Spleen (tissue), 11 donors: Measurements from ENCODE around the gene SETD4. TPM values are rescaled to one million over a fixed set of nuclear protein-coding genes. Genes with fewer than 3 reads are reported as not detected.

Experiments used
- DNase-seq: peaks from one replicate; pipeline ENCODE4 v3.0.0-alpha.2; 2020
- H3K27ac ChIP-seq, 8 donors: fragments of 200-600 bp; sonication (generic) in 7 of 8; 1 replicate in 4 of 8; 2 replicates in 4 of 8; pipeline versions ENCODE4 v1.5.0 to v1.8.0; 2016 to 2021; ENCODE audit warnings: inconsistent platforms in 4 of 8, mild to moderate bottlenecking in 4 of 8, moderate library complexity in 1 of 8
- H3K27me3 ChIP-seq, 7 donors: fragments of 200-600 bp; sonication (generic) in 6 of 7; replicated peaks in 1 of 7; 1 replicate in 4 of 7; 2 replicates in 3 of 7; pipeline versions ENCODE4 v1.5.0 to v1.8.0; 2016 to 2021; ENCODE audit warnings: inconsistent platforms in 3 of 7, mild to moderate bottlenecking in 1 of 7
- H3K36me3 ChIP-seq, 6 donors: fragments of 200-600 bp; sonication (generic) in 5 of 6; 1 replicate in 4 of 6; 2 replicates in 2 of 6; pipeline versions ENCODE4 v1.5.0 to v1.8.0; 2016 to 2021; ENCODE audit warnings: inconsistent platforms in 2 of 6
- H3K4me1 ChIP-seq, 6 donors: fragments of 200-600 bp; sonication (generic) in 5 of 6; 1 replicate in 3 of 6; 2 replicates in 3 of 6; pipeline versions ENCODE4 v1.5.0 to v1.8.0; 2016 to 2021; ENCODE audit warnings: inconsistent platforms in 3 of 6
- H3K4me3 ChIP-seq, 8 donors: fragments of 200-600 bp; sonication (generic) in 7 of 8; 1 replicate in 4 of 8; 2 replicates in 4 of 8; pipeline versions ENCODE4 v1.5.0 to v1.8.0; 2016 to 2021; ENCODE audit warnings: inconsistent platforms in 4 of 8, mild to moderate bottlenecking in 4 of 8, moderate library complexity in 2 of 8
- H3K9me3 ChIP-seq, 8 donors: fragments of 200-600 bp; sonication (generic) in 7 of 8; 1 replicate in 4 of 8; 2 replicates in 4 of 8; pipeline versions ENCODE4 v1.5.0 to v1.8.0; 2016 to 2021; ENCODE audit warnings: inconsistent platforms in 4 of 8
- POLR2A ChIP-seq, 3 donors: fragments of 450-650 bp; IDR thresholded peaks; one replicate each; pipeline ENCODE4 v1.5.1; 2017; ENCODE audit warnings: antibody characterized with exemption in 3 of 3, mild to moderate bottlenecking in 1 of 3
- POLR2AphosphoS5 ChIP-seq, 3 donors: sonication (generic); formaldehyde crosslinking; IDR thresholded peaks; one replicate each; pipeline ENCODE4 v1.5.1; 2017; ENCODE audit warnings: antibody characterized with exemption in 3 of 3
- WGBS, 5 donors: extraction: QIAGEN DNeasy Blood & Tissue Kit in 3 of 5; methylation state at CpG; one replicate each; pipeline versions ENCODE4 v1.1.5 to v1.1.7; 2013 to 2018; 5-methylcytosine and 5-hydroxymethylcytosine counted together
- intact Hi-C: fragments of 100-400 bp; cut with DNase I; formaldehyde crosslinking; loops from one replicate; pipeline ENCODE4 v1.15.0; 2023; ENCODE audit warnings: low total_unique reads
- polyA plus RNA-seq, 3 donors: library from polyadenylated mRNA; stranded (reverse); fragments of 200-250 nt; gene quantifications; one replicate each; pipeline ENCODE4 v1.2.1, GENCODE V29; 2013
- total RNA-seq, 7 donors: library from RNA; depleted of rRNA in 3 of 7; stranded (reverse); fragments of >200 nt in 3 of 7; fragmentation: NEBNext Ultra II Directional in 4 of 7; extraction: Animal tissue kit (Norgen Biotek cat#: 25700) in 4 of 7; gene quantifications; one replicate each; pipeline versions ENCODE4 v1.1.0 to v1.2.1, GENCODE V29; 2016 to 2021
- TF ChIP-seq, protein P1 (sequence below), 11 experiments: fragments of 200-600 bp in 7 of 11; fragments of 450-650 bp in 4 of 11; sonication (generic) in 4 of 11; IDR thresholded peaks in 8 of 11; conservative IDR thresholded peaks in 3 of 11; 1 replicate in 7 of 11; 2 replicates in 4 of 11; pipeline versions ENCODE4 v1.4.0 to v1.8.0; 2016 to 2021; ENCODE audit warnings: antibody characterized with exemption in 11 of 11, inconsistent platforms in 4 of 11, mild to moderate bottlenecking in 1 of 11
- donor health status: healthy with polysubstance abuse.
- donor health status: DM: no; HTN: no; CAD: no; lungs with moderate emphysema.
- donor health status: DM: no; HTN: no; CAD: no.
- donor health status: Bipolar disorder and iron deficiency.
- donor health status: healthy.
- donor health status: DM: no; HTN: no; CAD: no.
- donor health status: DM: yes; HTN: yes; CAD: no.

The SETD4 gene
- total and polyA plus RNA-seq, 10 donors, result 6.9 to 28.1 (median 18.4) TPM

- Histone ChIP-seq H3K27ac (no peak overlapping the region), H3K4me1 (no peaks in the 10 kb centered on the region), H3K36me3 (peaks cover 0 to 64% (median 48%) of the 10 kb centered on the region in 6 donors), H3K27me3 (no peaks in the 10 kb centered on the region), H3K9me3 (no peaks in the 10 kb centered on the region), H3K4me3 (no peak overlapping the region)
- DNase-seq, result no peak
- WGBS, 5 donors, result 85 to 95% (median 89%) methylated on average over 16 of the region's 16 CpGs
- no peak for TF ChIP-seq POLR2AphosphoS5 (IDR thresholded peaks at IDR 0.05)
- TF ChIP-seq, protein P1, sequence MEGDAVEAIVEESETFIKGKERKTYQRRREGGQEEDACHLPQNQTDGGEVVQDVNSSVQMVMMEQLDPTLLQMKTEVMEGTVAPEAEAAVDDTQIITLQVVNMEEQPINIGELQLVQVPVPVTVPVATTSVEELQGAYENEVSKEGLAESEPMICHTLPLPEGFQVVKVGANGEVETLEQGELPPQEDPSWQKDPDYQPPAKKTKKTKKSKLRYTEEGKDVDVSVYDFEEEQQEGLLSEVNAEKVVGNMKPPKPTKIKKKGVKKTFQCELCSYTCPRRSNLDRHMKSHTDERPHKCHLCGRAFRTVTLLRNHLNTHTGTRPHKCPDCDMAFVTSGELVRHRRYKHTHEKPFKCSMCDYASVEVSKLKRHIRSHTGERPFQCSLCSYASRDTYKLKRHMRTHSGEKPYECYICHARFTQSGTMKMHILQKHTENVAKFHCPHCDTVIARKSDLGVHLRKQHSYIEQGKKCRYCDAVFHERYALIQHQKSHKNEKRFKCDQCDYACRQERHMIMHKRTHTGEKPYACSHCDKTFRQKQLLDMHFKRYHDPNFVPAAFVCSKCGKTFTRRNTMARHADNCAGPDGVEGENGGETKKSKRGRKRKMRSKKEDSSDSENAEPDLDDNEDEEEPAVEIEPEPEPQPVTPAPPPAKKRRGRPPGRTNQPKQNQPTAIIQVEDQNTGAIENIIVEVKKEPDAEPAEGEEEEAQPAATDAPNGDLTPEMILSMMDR (IDR thresholded peaks at IDR 0.05 in 8 of 11, conservative IDR thresholded peaks at IDR 0.05 in 3 of 11), result no peak
- intact Hi-C loops, result no loop called here
Measured at GRCh38 chr21:36034211-36034913, 26.0 kb downstream of the SETD4 start.

- TF ChIP-seq POLR2A (IDR thresholded peaks at IDR 0.05), result no peak
- TF ChIP-seq POLR2AphosphoS5 (IDR thresholded peaks at IDR 0.05), result no peak
- Histone ChIP-seq H3K27ac (no peak overlapping the region), H3K4me3 (no peak overlapping the region), H3K4me1 (peaks cover 0 to 6% (median 2%) of the 10 kb centered on the region in 6 donors), H3K27me3 (no peaks in the 10 kb centered on the region), H3K9me3 (no peaks in the 10 kb centered on the region), H3K36me3 (peaks cover 0 to 49% (median 33%) of the 10 kb centered on the region in 6 donors)
- WGBS, 5 donors, result 87 to 97% (median 91%) methylated on average over 22 to 28 of the region's 28 CpGs
- intact Hi-C loops, result no loop called here
- DNase-seq, result no peak
Measured at GRCh38 chr21:36032647-36033406, 27.5 kb downstream of the SETD4 start.

GRCh38 chr21:36030581-36031189 lies 29.6 kb downstream of the SETD4 start:
- H3K36me3 ChIP-seq, result peaks cover 0 to 28% (median 17%) of the 10 kb centered on the region in 6 donors
- no peak overlapping the region for H3K27ac ChIP-seq
- no peaks in the 10 kb centered on the region for H3K27me3 ChIP-seq
- 73 to 86% (median 82%) methylated on average over 16 of the region's 16 CpGs for WGBS, 5 donors
- intact Hi-C loops, result no loop called here
- DNase-seq, result no peak
- H3K9me3 ChIP-seq, result no peaks in the 10 kb centered on the region
- H3K4me3 ChIP-seq, result no peak overlapping the region
- H3K4me1 ChIP-seq, result peaks cover 0 to 6% (median 2%) of the 10 kb centered on the region in 6 donors
- TF ChIP-seq POLR2A (IDR thresholded peaks at IDR 0.05) (no peak), POLR2AphosphoS5 (IDR thresholded peaks at IDR 0.05) (no peak)
- TF ChIP-seq, protein P1 (IDR thresholded peaks at IDR 0.05 in 8 of 11, conservative IDR thresholded peaks at IDR 0.05 in 3 of 11), result no peak

DNA sequence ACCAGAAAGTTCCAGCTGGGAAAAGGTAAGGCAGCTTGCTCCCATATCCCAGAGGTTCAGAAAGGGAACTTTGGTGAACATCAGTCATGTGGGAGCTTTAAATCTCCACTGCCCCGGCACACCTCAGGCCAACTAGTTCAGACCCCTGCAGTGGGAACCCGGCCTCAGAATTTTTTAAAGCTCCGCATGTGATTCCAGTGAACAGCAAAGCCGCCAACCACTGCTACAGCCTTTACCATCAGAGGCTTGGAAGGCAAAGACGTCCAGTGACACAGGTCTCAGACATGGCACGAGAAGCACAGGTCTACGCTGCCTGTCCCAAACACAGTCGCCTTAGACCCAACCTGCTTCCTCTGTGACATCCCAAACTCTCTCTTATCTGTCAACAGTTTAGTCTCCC lies 31.0 kb downstream of the SETD4 start:
- no peaks in the 10 kb centered on the region for H3K9me3 ChIP-seq
- no peak overlapping the region for H3K4me3 ChIP-seq
- no peak for DNase-seq
- 84 to 97% (median 92%) methylated on average over 8 of the region's 8 CpGs for WGBS, 5 donors
- peaks cover 0 to 14% (median 5%) of the 10 kb centered on the region in 6 donors for H3K36me3 ChIP-seq
- H3K4me1 ChIP-seq, result peaks cover 0 to 6% (median 2%) of the 10 kb centered on the region in 6 donors
- no peaks in the 10 kb centered on the region for H3K27me3 ChIP-seq
- no peak overlapping the region for H3K27ac ChIP-seq
- no peak for TF ChIP-seq POLR2AphosphoS5 (IDR thresholded peaks at IDR 0.05)
- no peak for TF ChIP-seq POLR2A (IDR thresholded peaks at IDR 0.05)
- TF ChIP-seq, protein P1 (IDR thresholded peaks at IDR 0.05 in 8 of 11, conservative IDR thresholded peaks at IDR 0.05 in 3 of 11), result no peak
- intact Hi-C loops, result loop anchor here (5.0 to 10.0 kb wide), 2 partner anchors 1285 to 1337 kb away; no protein-coding TSS in a partner anchor
